G401.6 (cell line): Measurements from ENCODE around the gene NRARP.
"Not testable (repeated sequence)": the region's sequence is repeated elsewhere in the genome, so short reads cannot be mapped to it uniquely, and the experiment has no call there.

Source experiments
- FAIRE-seq: peaks from 2 replicates; lab custom pipeline; 2012; peaks lifted over from hg19 to GRCh38; lab: Jason Lieb, UNC

NRARP gene

GRCh38 chr9:137302118-137302448 is at the start of gene NRARP:
Gene NRARP, minus strand, starts transcription at chr9:137302271. Its CDS starts 343 bp downstream, at chr9:137301928.
- no peak for FAIRE-seq

GRCh38 chr9:137350696-137351584 is 48.9 kb upstream of the NRARP start:
- no peak for FAIRE-seq

- FAIRE-seq: no peak
Observed at GRCh38 chr9:137349471-137350033, 47.5 kb upstream of the NRARP start.

GRCh38 chr9:137348769-137349470 is 46.8 kb upstream of the NRARP start:
- no peak for FAIRE-seq

- FAIRE-seq: no peak
Observed at GRCh38 chr9:137347928-137348327, 45.9 kb upstream of the NRARP start.

- FAIRE-seq: no peak
Observed at GRCh38 chr9:137342482-137342881, 40.4 kb upstream of the NRARP start.

GRCh38 chr9:137341227-137341626 is 39.2 kb upstream of the NRARP start:
- FAIRE-seq: no peak

GRCh38 chr9:137339908-137340462 is 37.9 kb upstream of the NRARP start:
- not testable (repeated sequence) for FAIRE-seq

- no peak for FAIRE-seq
Observed at GRCh38 chr9:137339045-137339907, 37.2 kb upstream of the NRARP start.

- no peak for FAIRE-seq
Observed at GRCh38 chr9:137336735-137337134, 34.7 kb upstream of the NRARP start.

GRCh38 chr9:137333016-137333671 is 31.1 kb upstream of the NRARP start:
- FAIRE-seq: no peak

GRCh38 chr9:137331929-137332328 is 29.9 kb upstream of the NRARP start:
- no peak for FAIRE-seq

- FAIRE-seq: no peak
Observed at GRCh38 chr9:137330689-137331088, 28.6 kb upstream of the NRARP start.

GRCh38 chr9:137329590-137329989 is 27.5 kb upstream of the NRARP start:
- not testable (repeated sequence) for FAIRE-seq

- FAIRE-seq: peak; percentile 100
Observed at GRCh38 chr9:137327641-137328550, 25.8 kb upstream of the NRARP start.

- FAIRE-seq: no peak
Observed at GRCh38 chr9:137326445-137327065, 24.5 kb upstream of the NRARP start.

GRCh38 chr9:137325799-137326198 is 23.7 kb upstream of the NRARP start:
- FAIRE-seq: no peak

- FAIRE-seq: no peak
Observed at GRCh38 chr9:137325124-137325523, 23.1 kb upstream of the NRARP start.

- no peak for FAIRE-seq
Observed at GRCh38 chr9:137323531-137324331, 21.7 kb upstream of the NRARP start.
